Caco-2 (cell line): ENCODE measurements around the gene PEX11A. TPM values are rescaled to one million over a fixed set of nuclear protein-coding genes. Genes with fewer than 3 reads are reported as not detected.

Experiments used
- BruUV-seq: library from RNA; stranded (reverse); fragments of 400-500 nt; replicated peaks from 2 replicates; lab custom pipeline; 2021; lab: Mats Ljungman, UMichigan
- CTCF ChIA-PET: fragments of 300-600 bp; sonication (Branson Sonifier 250); formaldehyde crosslinking; loops from one replicate; lab custom pipeline; 2022; ENCODE audit warnings: antibody characterized with exemption; lab: Charles Lee
- POLR2A ChIA-PET: fragments of 300-600 bp; sonication (Branson Sonifier 250); formaldehyde crosslinking; loops from one replicate; lab custom pipeline; 2022; ENCODE audit warnings: antibody characterized with exemption; lab: Charles Lee
- DNase-seq, 2 experiments: peaks; one replicate each; pipeline versions ENCODE4 v3.0.0 to v3.0.0-alpha.2; 2020 to 2022
- H3K27me3 ChIP-seq: replicated peaks from 2 replicates; pipeline ENCODE4 v1.6.0; 2011; ENCODE audit warnings: low read length; ENCODE audit not compliant: control insufficient read depth, insufficient read depth
- H3K36me3 ChIP-seq: 2 replicates; pipeline ENCODE4 v1.5.1; 2011; ENCODE audit warnings: low read length; ENCODE audit not compliant: control insufficient read depth, insufficient read depth
- H3K4me1 ChIP-seq: fragments of 250-450 bp; sonication (Bioruptor Pico); 2 replicates; pipeline ENCODE4 v1.5.1; 2020; ENCODE audit warnings: mild to moderate bottlenecking
- H3K4me3 ChIP-seq: 2 replicates; pipeline ENCODE4 v1.5.1; 2011; ENCODE audit warnings: low read depth, mild to moderate bottlenecking, control low read depth, low read length
- H3K9me3 ChIP-seq: fragments of 250-450 bp; sonication (Bioruptor Pico); 2 replicates; pipeline ENCODE4 v1.5.1; 2020; ENCODE audit warnings: mild to moderate bottlenecking, moderate library complexity
- H3K27ac Mint-ChIP-seq: one replicate; pipeline ENCODE4 v1.8.0; 2022; ENCODE audit warnings: mixed read lengths; ENCODE audit not compliant: unreplicated experiment
- H3K27me3 Mint-ChIP-seq: one replicate; pipeline ENCODE4 v1.8.0; 2022; ENCODE audit warnings: mixed read lengths; ENCODE audit not compliant: insufficient read depth, unreplicated experiment
- H3K36me3 Mint-ChIP-seq: one replicate; pipeline ENCODE4 v1.8.0; 2022; ENCODE audit warnings: mild to moderate bottlenecking, mixed read lengths; ENCODE audit not compliant: insufficient read depth, unreplicated experiment
- H3K4me1 Mint-ChIP-seq: one replicate; pipeline ENCODE4 v1.8.0; 2022; ENCODE audit warnings: low read depth, mixed read lengths; ENCODE audit not compliant: unreplicated experiment
- H3K4me3 Mint-ChIP-seq: one replicate; pipeline ENCODE4 v1.8.0; 2022; ENCODE audit warnings: mild to moderate bottlenecking, moderate library complexity, mixed read lengths; ENCODE audit not compliant: unreplicated experiment
- H3K9me3 Mint-ChIP-seq: one replicate; pipeline ENCODE4 v1.8.0; 2022; ENCODE audit warnings: mixed read lengths; ENCODE audit not compliant: unreplicated experiment
- intact Hi-C: fragments of 100-400 bp; cut with micrococcal nuclease; formaldehyde crosslinking; loops from one replicate; pipeline ENCODE4 v1.10.0; 2022; ENCODE audit not compliant: unreplicated experiment
- total RNA-seq: library from RNA; stranded (reverse); gene quantifications from 2 replicates; pipeline ENCODE4 v1.2.3, GENCODE V29; 2022
- TF ChIP-seq, protein P1 (sequence below), 2 experiments: fragments of 200-600 bp in 1 of 2; IDR thresholded peaks; 1 replicate in 1 of 2; 2 replicates in 1 of 2; pipeline versions ENCODE4 v1.5.1 to v1.8.0; 2011 to 2022; ENCODE audit warnings: antibody characterized with exemption in 1 of 2, control low read depth in 1 of 2, inconsistent platforms in 1 of 2, low read depth in 1 of 2, low read length in 1 of 2, mild to moderate bottlenecking in 1 of 2, moderate library complexity in 1 of 2; ENCODE audit not compliant: insufficient read depth in 1 of 2, severe bottlenecking in 1 of 2, unreplicated experiment in 1 of 2

PEX11A gene
- total RNA-seq, 1 experiment from 2014 or later, result 3.7 TPM

DNA sequence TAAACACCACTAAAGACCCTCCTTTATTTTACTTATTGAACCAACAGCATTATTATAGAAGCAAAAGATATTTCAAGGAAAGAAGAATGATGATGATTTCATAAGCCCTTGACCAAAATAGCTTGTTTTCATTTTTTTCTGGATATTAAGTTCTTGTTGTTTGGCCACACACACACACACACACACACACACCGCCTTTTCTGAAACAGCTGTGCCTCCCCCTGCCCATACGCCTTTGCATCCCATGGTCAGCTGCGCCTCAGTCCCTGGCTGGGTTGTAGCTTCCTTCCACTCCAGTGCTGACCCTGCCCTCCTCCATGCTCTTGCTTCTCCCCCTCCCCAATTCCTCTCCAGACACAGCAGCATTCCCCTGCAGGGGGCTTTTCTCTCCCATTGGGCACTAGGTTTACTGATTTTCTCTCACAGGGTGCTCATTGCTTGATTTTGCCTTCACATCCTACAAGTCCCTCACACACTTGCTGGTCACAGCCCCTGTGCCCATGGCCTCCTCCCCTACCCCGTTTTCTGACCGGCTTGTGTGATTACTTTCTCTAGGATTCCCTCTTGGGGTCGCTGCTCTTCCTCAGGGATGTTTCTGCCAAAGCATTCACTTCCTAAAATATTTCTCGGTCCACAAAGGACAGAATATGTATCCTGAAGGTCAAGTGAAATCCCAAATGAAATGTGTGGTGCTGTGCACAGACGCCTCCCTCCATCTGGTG is 42.1 kb upstream of the PEX11A start:
- Histone ChIP-seq H3K27me3 (no peaks in the 10 kb centered on the region; the same call in none of the 2 replicates), H3K36me3 (no peaks in the 10 kb centered on the region), H3K4me1 (no peaks in the 10 kb centered on the region), H3K9me3 (no peaks in the 10 kb centered on the region), H3K4me3 (no peak overlapping the region)
- H3K4me1 Mint-ChIP-seq, result no peaks in the 10 kb centered on the region
- H3K36me3 Mint-ChIP-seq, result no peaks in the 10 kb centered on the region
- no TSS peak for BruUV-seq
- peaks cover 13% of the 10 kb centered on the region for H3K27me3 Mint-ChIP-seq
- H3K27ac Mint-ChIP-seq, result no peak overlapping the region
- intact Hi-C loops, result no loop called here
- CTCF ChIA-PET, result interaction anchor here (0.7 to 1.1 kb wide), 3 partner anchors 18 to 155 kb away, joined by 3 read pairs; partner anchors contain the start of gene MESP1
- no peak for DNase-seq
- no peak overlapping the region for H3K4me3 Mint-ChIP-seq
- TF ChIP-seq, protein P1, sequence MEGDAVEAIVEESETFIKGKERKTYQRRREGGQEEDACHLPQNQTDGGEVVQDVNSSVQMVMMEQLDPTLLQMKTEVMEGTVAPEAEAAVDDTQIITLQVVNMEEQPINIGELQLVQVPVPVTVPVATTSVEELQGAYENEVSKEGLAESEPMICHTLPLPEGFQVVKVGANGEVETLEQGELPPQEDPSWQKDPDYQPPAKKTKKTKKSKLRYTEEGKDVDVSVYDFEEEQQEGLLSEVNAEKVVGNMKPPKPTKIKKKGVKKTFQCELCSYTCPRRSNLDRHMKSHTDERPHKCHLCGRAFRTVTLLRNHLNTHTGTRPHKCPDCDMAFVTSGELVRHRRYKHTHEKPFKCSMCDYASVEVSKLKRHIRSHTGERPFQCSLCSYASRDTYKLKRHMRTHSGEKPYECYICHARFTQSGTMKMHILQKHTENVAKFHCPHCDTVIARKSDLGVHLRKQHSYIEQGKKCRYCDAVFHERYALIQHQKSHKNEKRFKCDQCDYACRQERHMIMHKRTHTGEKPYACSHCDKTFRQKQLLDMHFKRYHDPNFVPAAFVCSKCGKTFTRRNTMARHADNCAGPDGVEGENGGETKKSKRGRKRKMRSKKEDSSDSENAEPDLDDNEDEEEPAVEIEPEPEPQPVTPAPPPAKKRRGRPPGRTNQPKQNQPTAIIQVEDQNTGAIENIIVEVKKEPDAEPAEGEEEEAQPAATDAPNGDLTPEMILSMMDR (IDR thresholded peaks at IDR 0.05; ENCODE audit: insufficient read depth in 1 of 2, low read depth in 1 of 2, low read length in 1 of 2, severe bottlenecking in 1 of 2, unreplicated experiment in 1 of 2), result no peak
- POLR2A ChIA-PET, result no interaction called here
- H3K9me3 Mint-ChIP-seq, result no peaks in the 10 kb centered on the region

- no peak overlapping the region for H3K4me3 ChIP-seq
- no peaks in the 10 kb centered on the region for H3K9me3 ChIP-seq
- H3K4me1 Mint-ChIP-seq, result no peaks in the 10 kb centered on the region
- H3K27ac Mint-ChIP-seq, result no peak overlapping the region
- ChIA-PET CTCF (interaction anchor here (1.1 kb wide), 1 partner anchor 157 kb away, joined by 3 read pairs; no protein-coding TSS in a partner anchor), POLR2A (no interaction called here)
- intact Hi-C loops, result no loop called here
- no peak for DNase-seq
- no peaks in the 10 kb centered on the region; the same call in none of the 2 replicates for H3K27me3 ChIP-seq
- no peaks in the 10 kb centered on the region for H3K9me3 Mint-ChIP-seq
- no peaks in the 10 kb centered on the region for H3K36me3 Mint-ChIP-seq
- H3K36me3 ChIP-seq, result no peaks in the 10 kb centered on the region
- peaks cover 13% of the 10 kb centered on the region for H3K27me3 Mint-ChIP-seq
- TF ChIP-seq, protein P1 (IDR thresholded peaks at IDR 0.05; ENCODE audit: insufficient read depth in 1 of 2, low read depth in 1 of 2, low read length in 1 of 2, severe bottlenecking in 1 of 2, unreplicated experiment in 1 of 2), result no peak
- no peaks in the 10 kb centered on the region for H3K4me1 ChIP-seq
- H3K4me3 Mint-ChIP-seq, result no peak overlapping the region
- no TSS peak for BruUV-seq
Observed at GRCh38 chr15:89731275-89731674, 40.7 kb upstream of the PEX11A start.

- Mint-ChIP-seq H3K27ac (no peak overlapping the region), H3K4me1 (no peaks in the 10 kb centered on the region)
- intact Hi-C loops, result no loop called here
Observed at GRCh38 chr15:89728254-89728653, 37.7 kb upstream of the PEX11A start.

More at GRCh38 chr15:89728254-89728653, 37.7 kb upstream of the PEX11A start:
- Histone ChIP-seq H3K27me3 (no peaks in the 10 kb centered on the region; the same call in 1 of the 2 replicates), H3K4me3 (no peak overlapping the region), H3K4me1 (no peaks in the 10 kb centered on the region), H3K9me3 (no peaks in the 10 kb centered on the region), H3K36me3 (no peaks in the 10 kb centered on the region)
- no peaks in the 10 kb centered on the region for H3K36me3 Mint-ChIP-seq
- peaks cover 7% of the 10 kb centered on the region for H3K27me3 Mint-ChIP-seq
- DNase-seq, result no peak
- TF ChIP-seq, protein P1 (IDR thresholded peaks at IDR 0.05; ENCODE audit: insufficient read depth in 1 of 2, low read depth in 1 of 2, low read length in 1 of 2, severe bottlenecking in 1 of 2, unreplicated experiment in 1 of 2), result no peak
- no peaks in the 10 kb centered on the region for H3K9me3 Mint-ChIP-seq
- no TSS peak for BruUV-seq
- POLR2A ChIA-PET, result no interaction called here
- H3K4me3 Mint-ChIP-seq, result no peak overlapping the region
- CTCF ChIA-PET, result interaction anchor here (1.2 kb wide), 1 partner anchor 12 kb away, joined by 5 read pairs; no protein-coding TSS in a partner anchor
